ENCODE data around the gene XPO6. TPM values are rescaled to one million over a fixed set of nuclear protein-coding genes. Genes with fewer than 3 reads are reported as not detected.

XPO6 gene
- total RNA-seq, 1 experiment from 2014 or later = 124 TPM

DNA sequence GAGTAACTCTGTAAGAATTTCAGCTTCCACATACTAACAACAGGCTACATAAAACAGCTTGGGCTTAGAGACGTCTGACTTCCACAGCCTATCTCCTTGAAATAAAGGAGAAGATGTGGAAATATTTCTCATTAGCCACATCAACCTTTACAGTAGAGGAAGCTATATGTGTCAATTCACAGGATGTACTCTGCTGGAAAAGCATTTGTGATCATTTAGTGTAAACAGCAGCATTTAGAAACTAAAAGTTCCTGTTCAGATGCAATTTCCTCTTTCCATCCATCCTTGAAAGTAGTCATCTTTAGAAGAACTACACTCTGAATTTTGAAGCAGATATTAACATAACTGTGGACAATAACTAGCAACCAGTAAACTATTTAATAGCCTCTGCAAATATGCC lies 46.2 kb downstream of the XPO6 start:
- Histone ChIP-seq H4K20me1 (ENCODE audit: control insufficient read depth, insufficient read depth, insufficient read length) (no peaks in the 10 kb centered on the region), H3K56ac (ENCODE audit: insufficient read length, low read depth, low read length) (no peak overlapping the region), H3K79me2 (ENCODE audit: insufficient read depth, low read length) (no peaks in the 10 kb centered on the region), H3K18ac (ENCODE audit: insufficient read length, low read depth, low read length) (no peak overlapping the region), H2BK120ac (ENCODE audit: low read depth, low read length, poor library complexity, severe bottlenecking) (no peak overlapping the region), H4K91ac (ENCODE audit: insufficient read length, low read depth, low read length) (no peak overlapping the region), H3T11ph (ENCODE audit: low read length) (no peak overlapping the region), H3K27me3 (ENCODE audit: insufficient read depth, low read length) (no peaks in the 10 kb centered on the region), H3K4me1 (ENCODE audit: insufficient read depth, low read length) (no peaks in the 10 kb centered on the region), H2BK12ac (ENCODE audit: insufficient read length, low read depth, low read length) (no peak overlapping the region), H3K23ac (ENCODE audit: insufficient read length, low read depth, low read length) (no peak overlapping the region), H3K79me1 (ENCODE audit: insufficient read depth, low read depth, low read length, poor library complexity, severe bottlenecking) (peaks cover 2% of the 10 kb centered on the region), H3K4ac (ENCODE audit: low read depth, low read length) (no peak overlapping the region), H3K9me3 (ENCODE audit: control insufficient read depth, low read depth, low read length) (no peaks in the 10 kb centered on the region), H2BK15ac (ENCODE audit: low read depth, low read length) (no peak overlapping the region), H2BK5ac (ENCODE audit: insufficient read length, low read length) (no peak overlapping the region), H2AK5ac (ENCODE audit: insufficient read length, low read length) (no peak overlapping the region), H2AFZ (ENCODE audit: low read length) (no peak overlapping the region), H3K4me2 (ENCODE audit: insufficient read depth, insufficient read length, low read length) (no peak overlapping the region), H3K9ac (ENCODE audit: extremely low read depth, insufficient read length, low read length) (no peak overlapping the region), H3K23me2 (ENCODE audit: insufficient read length, low read depth, low read length, poor library complexity, severe bottlenecking) (no peaks in the 10 kb centered on the region), H2BK20ac (ENCODE audit: low read depth, low read length, poor library complexity, severe bottlenecking) (no peak overlapping the region), H3K27ac (ENCODE audit: insufficient read length, low read depth, low read length) (no peak overlapping the region), H4K8ac (replicated peaks; ENCODE audit: insufficient read length, low read depth, low read length) (no peak overlapping the region), H4K5ac (ENCODE audit: insufficient read length, low read depth, low read length) (no peak overlapping the region), H3K14ac (ENCODE audit: insufficient read depth, low read length) (no peak overlapping the region)
- DNase-seq = no peak
- no peaks in the 10 kb centered on the region for H3K27me3 Mint-ChIP-seq (ENCODE audit: low read depth)
- no peak overlapping the region for H3K4me3 Mint-ChIP-seq
- H3K9me3 Mint-ChIP-seq = no peaks in the 10 kb centered on the region
- H3K4me1 Mint-ChIP-seq = peaks cover 6 to 12% of the 10 kb centered on the region in 2 experiments; a peak in 2 of 4 replicates
- H3K36me3 Mint-ChIP-seq (ENCODE audit: insufficient read depth in 1 of 3, low read depth in 3 of 3) = peaks cover 25 to 74% (median 41%) of the 10 kb centered on the region in 3 experiments; a peak in 6 of 7 replicates
- TF ChIP-seq, protein P1, sequence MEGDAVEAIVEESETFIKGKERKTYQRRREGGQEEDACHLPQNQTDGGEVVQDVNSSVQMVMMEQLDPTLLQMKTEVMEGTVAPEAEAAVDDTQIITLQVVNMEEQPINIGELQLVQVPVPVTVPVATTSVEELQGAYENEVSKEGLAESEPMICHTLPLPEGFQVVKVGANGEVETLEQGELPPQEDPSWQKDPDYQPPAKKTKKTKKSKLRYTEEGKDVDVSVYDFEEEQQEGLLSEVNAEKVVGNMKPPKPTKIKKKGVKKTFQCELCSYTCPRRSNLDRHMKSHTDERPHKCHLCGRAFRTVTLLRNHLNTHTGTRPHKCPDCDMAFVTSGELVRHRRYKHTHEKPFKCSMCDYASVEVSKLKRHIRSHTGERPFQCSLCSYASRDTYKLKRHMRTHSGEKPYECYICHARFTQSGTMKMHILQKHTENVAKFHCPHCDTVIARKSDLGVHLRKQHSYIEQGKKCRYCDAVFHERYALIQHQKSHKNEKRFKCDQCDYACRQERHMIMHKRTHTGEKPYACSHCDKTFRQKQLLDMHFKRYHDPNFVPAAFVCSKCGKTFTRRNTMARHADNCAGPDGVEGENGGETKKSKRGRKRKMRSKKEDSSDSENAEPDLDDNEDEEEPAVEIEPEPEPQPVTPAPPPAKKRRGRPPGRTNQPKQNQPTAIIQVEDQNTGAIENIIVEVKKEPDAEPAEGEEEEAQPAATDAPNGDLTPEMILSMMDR (conservative IDR thresholded peaks at IDR 0.05) = no peak
- peak overlapping the region in 1 of 3 experiments; percentile 57; a peak in 1 of 7 replicates for H3K27ac Mint-ChIP-seq
- no CpG with 5 or more reads among the region's 1 CpG for WGBS (ENCODE audit: extremely low coverage, insufficient read length, low lambda C conversion rate)

All from H9 (cell line).